Mammary microvascular endothelial cell (primary cell): ENCODE results near the gene TRIM72. TPM values are rescaled to one million over a fixed set of nuclear protein-coding genes. Genes with fewer than 3 reads are reported as not detected.

Experiments
- total RNA-seq: library from RNA; depleted of rRNA; stranded (reverse); fragments of >200 nt; gene quantifications from 2 replicates; pipeline ENCODE4 v1.2.3, GENCODE V29; 2015

Gene TRIM72
- total RNA-seq, result not detected in 2 replicates

GRCh38 chr16:31213877-31214707 is at the start of gene TRIM72:
TRIM72 (plus strand) TSS chr16:31214119; CDS start chr16:31214739, 620 bp downstream.

GRCh38 chr16:31179747-31180459 is 34.0 kb upstream of the TRIM72 start, which contains the start of gene FUS:
FUS (plus strand) TSS chr16:31180139; CDS start chr16:31180215, 76 bp downstream.

GRCh38 chr16:31202414-31203375 is 11.2 kb upstream of the TRIM72 start, which contains the start of gene PYCARD:
PYCARD (minus strand) TSS chr16:31202760; CDS start chr16:31202690, 70 bp downstream.

GRCh38 chr16:31216422-31217135 is 2.7 kb downstream of the TRIM72 start, which contains the start of gene PYDC1:
PYDC1 (minus strand) TSS chr16:31217135; CDS start chr16:31217028, 107 bp downstream.

Other genes starting within 250 kb of the TRIM72 start
- gene HSD3B7, start 228.9 kb upstream of the TRIM72 start, total RNA-seq, result 16.7 and 17.7 TPM in 2 replicates
- 0.05 and 0.93 TPM in 2 replicates for gene STX1B, start 203.5 kb upstream of the TRIM72 start, total RNA-seq
- 30.7 and 32.6 TPM in 2 replicates for gene STX4, start 180.6 kb upstream of the TRIM72 start, total RNA-seq
- gene ZNF668, start 139.9 kb upstream of the TRIM72 start, total RNA-seq, result 12.3 and 13.6 TPM in 2 replicates
- 9.9 and 10.0 TPM in 2 replicates for gene ZNF646, start 139.7 kb upstream of the TRIM72 start, total RNA-seq
- gene PRSS53, start 125.2 kb upstream of the TRIM72 start, total RNA-seq, result 1.2 and 1.5 TPM in 2 replicates
- gene VKORC1, start 119.3 kb upstream of the TRIM72 start, total RNA-seq, result 144 and 177 TPM in 2 replicates
- 71.9 and 81.6 TPM in 2 replicates for gene BCKDK, start 105.7 kb upstream of the TRIM72 start, total RNA-seq
- 30.0 and 31.8 TPM in 2 replicates for gene KAT8, start 96.5 kb upstream of the TRIM72 start, total RNA-seq
- not detected in 2 replicates for gene PRSS8, start 78.4 kb upstream of the TRIM72 start, total RNA-seq
- 0.25 TPM in 1 of 2 replicates, not detected in the other for gene PRSS36, start 64.1 kb upstream of the TRIM72 start, total RNA-seq
- 63.4 and 69.3 TPM in 2 replicates for gene FUS, start 34.0 kb upstream of the TRIM72 start, total RNA-seq
- gene PYCARD, start 11.4 kb upstream of the TRIM72 start, total RNA-seq, result 38.3 and 39.4 TPM in 2 replicates
- not detected in 2 replicates for gene PYDC1, start 3.0 kb downstream of the TRIM72 start, total RNA-seq
- gene ITGAM, start 45.9 kb downstream of the TRIM72 start, total RNA-seq, result not detected in 2 replicates
- 0.60 and 0.64 TPM in 2 replicates for gene ITGAX, start 141.1 kb downstream of the TRIM72 start, total RNA-seq
- not detected in 2 replicates for gene ITGAD, start 179.2 kb downstream of the TRIM72 start, total RNA-seq
- gene COX6A2, start 214.2 kb downstream of the TRIM72 start, total RNA-seq, result not detected in 2 replicates
- not detected in 2 replicates for gene ZNF843, start 228.7 kb downstream of the TRIM72 start, total RNA-seq
- 18.9 and 20.0 TPM in 2 replicates for gene ARMC5, start 245.4 kb downstream of the TRIM72 start, total RNA-seq